Ovary (tissue), 9 donors: ENCODE measurements around the gene ATAD5. TPM values are rescaled to one million over a fixed set of nuclear protein-coding genes. Genes with fewer than 3 reads are reported as not detected.
"Not testable (repeated sequence)": the region's sequence is repeated elsewhere in the genome, so short reads cannot be mapped to it uniquely, and the experiment has no call there.

ENCODE experiments used
- DNase-seq, 5 donors: peaks; one replicate each; pipeline ENCODE4 v3.0.0-alpha.2; 2019 to 2020
- H3K27ac ChIP-seq, 2 donors: fragments of 200-600 bp; one replicate each; pipeline versions ENCODE4 v1.5.1 to v1.8.0; 2019 to 2022
- H3K27me3 ChIP-seq: fragments of 200-600 bp; one replicate; pipeline ENCODE4 v1.8.0; 2022
- H3K36me3 ChIP-seq: fragments of 200-600 bp; sonication (generic); one replicate; pipeline ENCODE4 v1.5.1; 2019
- H3K4me1 ChIP-seq: one replicate; pipeline ENCODE4 v1.8.1; 2013; ENCODE audit warnings: mild to moderate bottlenecking, moderate library complexity; ENCODE audit not compliant: insufficient read depth
- H3K4me3 ChIP-seq: fragments of 200-600 bp; sonication (generic); one replicate; pipeline ENCODE4 v1.5.1; 2017
- H3K9me3 ChIP-seq, 2 donors: fragments of 200-600 bp in 1 of 2; sonication (generic) in 1 of 2; one replicate each; pipeline versions ENCODE4 v1.5.1 to v1.8.1; 2013 to 2019; ENCODE audit warnings: mild to moderate bottlenecking in 1 of 2, moderate library complexity in 1 of 2
- EP300 ChIP-seq: sonication (generic); formaldehyde crosslinking; IDR thresholded peaks from one replicate; pipeline ENCODE4 v1.6.1; 2017; ENCODE audit warnings: antibody characterized with exemption
- POLR2A ChIP-seq: fragments of 450-650 bp; IDR thresholded peaks from one replicate; pipeline ENCODE4 v1.6.1; 2017; ENCODE audit warnings: antibody characterized with exemption, mild to moderate bottlenecking, moderate library complexity
- WGBS, 3 donors: extraction: QIAGEN DNeasy Blood & Tissue Kit in 1 of 3; methylation state at CpG; one replicate each; pipeline versions ENCODE4 v1.1.5 to v1.1.7; 2013 to 2017; 5-methylcytosine and 5-hydroxymethylcytosine counted together
- intact Hi-C, 4 donors: fragments of 100-400 bp; cut with DNase I; formaldehyde crosslinking; loops; one replicate each; pipeline versions ENCODE4 v1.11.0 to v1.15.1; 2022 to 2023
- polyA plus RNA-seq, 2 donors: library from polyadenylated mRNA; stranded (reverse); fragments of 200-250 nt in 1 of 2; fragments of 350-450 nt in 1 of 2; fragmentation: Illumina TruSeq in 1 of 2; extraction: RNeasy Lipid Tissue Mini Kit (QIAGEN cat#74804) in 1 of 2; gene quantifications; one replicate each; pipeline ENCODE4 v1.2.3, GENCODE V29; 2013 to 2014
- total RNA-seq, 7 donors: library from RNA; depleted of rRNA in 2 of 7; stranded (reverse); fragments of >200 nt in 2 of 7; fragmentation: NEBNext Ultra II Directional in 3 of 7; extraction: Animal tissue kit (Norgen Biotek cat#: 25700) in 3 of 7; gene quantifications; one replicate each; pipeline versions ENCODE4 v1.1.0 to v1.2.4, GENCODE V29; 2016 to 2023
- TF ChIP-seq, protein P1 (sequence below), 3 donors: fragments of 450-650 bp in 2 of 3; fragments of 200-600 bp in 1 of 3; IDR thresholded peaks; one replicate each; pipeline versions ENCODE4 v1.5.1 to v1.8.0; 2016 to 2022; ENCODE audit warnings: antibody characterized with exemption in 3 of 3, mild to moderate bottlenecking in 1 of 3
- donor health status: DM: no; HTN: no; CAD: no; lungs with moderate emphysema.
- donor health status: DM: no; HTN: no; CAD: no.
- donor health status: Bipolar disorder and iron deficiency.
- donor health status: DM: yes; HTN: yes; CAD: no.
- donor health status: DM: no; HTN: no; CAD: no.
- donor health status: DM: yes; HTN: yes; CAD: no.

The ATAD5 gene
- total and polyA plus RNA-seq, 9 donors: 0.62 to 2.5 (median 1.5) TPM

DNA sequence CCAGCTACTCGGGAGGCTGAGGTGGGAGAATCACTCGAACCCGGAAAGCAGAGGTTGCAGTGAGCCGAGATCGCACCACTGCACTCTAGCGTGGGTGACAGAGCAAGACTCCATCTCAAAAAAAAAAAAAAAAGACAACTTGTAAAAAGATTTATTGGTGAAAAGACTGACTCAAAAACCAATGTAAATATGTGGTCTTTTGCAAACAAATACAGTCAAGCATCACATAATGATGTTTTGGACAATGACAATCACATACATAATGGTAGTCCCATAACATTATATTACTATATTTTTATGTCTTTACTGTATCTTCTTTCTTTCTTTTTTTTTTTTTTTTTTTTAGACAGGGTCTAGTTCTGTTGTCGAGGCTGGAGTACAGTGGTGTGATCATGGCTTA, 15.6 kb upstream of the ATAD5 start:
- Histone ChIP-seq H3K4me1 (no peaks in the 10 kb centered on the region), H3K36me3 (no peaks in the 10 kb centered on the region), H3K4me3 (no peak overlapping the region), H3K27ac (no peak overlapping the region), H3K9me3 (no peaks in the 10 kb centered on the region), H3K27me3 (no peaks in the 10 kb centered on the region)
- intact Hi-C loops: no loop called here
- no peak for TF ChIP-seq EP300
- TF ChIP-seq POLR2A: no peak
- TF ChIP-seq, protein P1, sequence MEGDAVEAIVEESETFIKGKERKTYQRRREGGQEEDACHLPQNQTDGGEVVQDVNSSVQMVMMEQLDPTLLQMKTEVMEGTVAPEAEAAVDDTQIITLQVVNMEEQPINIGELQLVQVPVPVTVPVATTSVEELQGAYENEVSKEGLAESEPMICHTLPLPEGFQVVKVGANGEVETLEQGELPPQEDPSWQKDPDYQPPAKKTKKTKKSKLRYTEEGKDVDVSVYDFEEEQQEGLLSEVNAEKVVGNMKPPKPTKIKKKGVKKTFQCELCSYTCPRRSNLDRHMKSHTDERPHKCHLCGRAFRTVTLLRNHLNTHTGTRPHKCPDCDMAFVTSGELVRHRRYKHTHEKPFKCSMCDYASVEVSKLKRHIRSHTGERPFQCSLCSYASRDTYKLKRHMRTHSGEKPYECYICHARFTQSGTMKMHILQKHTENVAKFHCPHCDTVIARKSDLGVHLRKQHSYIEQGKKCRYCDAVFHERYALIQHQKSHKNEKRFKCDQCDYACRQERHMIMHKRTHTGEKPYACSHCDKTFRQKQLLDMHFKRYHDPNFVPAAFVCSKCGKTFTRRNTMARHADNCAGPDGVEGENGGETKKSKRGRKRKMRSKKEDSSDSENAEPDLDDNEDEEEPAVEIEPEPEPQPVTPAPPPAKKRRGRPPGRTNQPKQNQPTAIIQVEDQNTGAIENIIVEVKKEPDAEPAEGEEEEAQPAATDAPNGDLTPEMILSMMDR (IDR thresholded peaks at IDR 0.05): no peak
- DNase-seq: no peak
- 95 to 97% (median 97%) methylated on average over 7 of the region's 7 CpGs for WGBS, 3 donors

DNA sequence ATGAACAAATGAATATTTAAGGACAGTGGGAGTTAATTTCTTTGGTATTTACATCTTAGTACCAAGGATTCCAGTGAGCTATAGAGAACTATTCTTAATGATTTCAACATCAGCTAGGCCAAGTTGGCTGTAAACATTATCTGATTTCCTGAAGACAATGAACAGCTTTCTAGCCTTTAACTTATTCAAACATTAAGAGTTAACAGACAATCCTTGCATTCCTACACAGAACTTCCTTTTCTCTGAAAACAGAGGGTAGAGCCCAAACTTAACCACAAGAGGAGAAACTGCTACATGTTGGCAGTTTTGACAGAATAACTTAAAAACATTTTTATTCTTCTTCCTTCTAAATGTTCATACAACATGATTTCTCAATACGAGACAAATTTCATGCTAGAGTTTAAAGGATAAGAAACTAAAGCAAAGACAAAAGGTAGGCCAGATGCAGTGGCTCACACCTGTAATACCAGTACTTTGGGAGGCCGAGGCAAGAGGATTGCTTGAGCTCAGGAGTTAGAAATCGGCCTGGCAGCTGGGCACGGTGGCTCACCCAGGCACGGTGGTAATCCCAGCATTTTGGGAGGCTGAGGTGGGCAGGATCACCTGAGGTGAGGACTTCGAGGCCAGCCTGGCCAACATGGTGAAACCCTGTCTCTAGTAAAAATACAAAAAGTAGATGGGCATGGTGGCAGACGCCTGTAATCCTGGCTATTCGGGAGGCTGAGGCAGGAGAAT, 11.6 kb upstream of the ATAD5 start:
- Histone ChIP-seq H3K27me3 (no peaks in the 10 kb centered on the region), H3K36me3 (no peaks in the 10 kb centered on the region), H3K9me3 (no peaks in the 10 kb centered on the region), H3K4me3 (no peak overlapping the region), H3K4me1 (no peaks in the 10 kb centered on the region), H3K27ac (no peak overlapping the region)
- intact Hi-C loops: no loop called here
- no peak for DNase-seq
- 93 to 94% (median 94%) methylated on average over 8 of the region's 8 CpGs for WGBS, 3 donors
- TF ChIP-seq EP300 (no peak), POLR2A (no peak)
- TF ChIP-seq, protein P1 (IDR thresholded peaks at IDR 0.05): no peak

DNA sequence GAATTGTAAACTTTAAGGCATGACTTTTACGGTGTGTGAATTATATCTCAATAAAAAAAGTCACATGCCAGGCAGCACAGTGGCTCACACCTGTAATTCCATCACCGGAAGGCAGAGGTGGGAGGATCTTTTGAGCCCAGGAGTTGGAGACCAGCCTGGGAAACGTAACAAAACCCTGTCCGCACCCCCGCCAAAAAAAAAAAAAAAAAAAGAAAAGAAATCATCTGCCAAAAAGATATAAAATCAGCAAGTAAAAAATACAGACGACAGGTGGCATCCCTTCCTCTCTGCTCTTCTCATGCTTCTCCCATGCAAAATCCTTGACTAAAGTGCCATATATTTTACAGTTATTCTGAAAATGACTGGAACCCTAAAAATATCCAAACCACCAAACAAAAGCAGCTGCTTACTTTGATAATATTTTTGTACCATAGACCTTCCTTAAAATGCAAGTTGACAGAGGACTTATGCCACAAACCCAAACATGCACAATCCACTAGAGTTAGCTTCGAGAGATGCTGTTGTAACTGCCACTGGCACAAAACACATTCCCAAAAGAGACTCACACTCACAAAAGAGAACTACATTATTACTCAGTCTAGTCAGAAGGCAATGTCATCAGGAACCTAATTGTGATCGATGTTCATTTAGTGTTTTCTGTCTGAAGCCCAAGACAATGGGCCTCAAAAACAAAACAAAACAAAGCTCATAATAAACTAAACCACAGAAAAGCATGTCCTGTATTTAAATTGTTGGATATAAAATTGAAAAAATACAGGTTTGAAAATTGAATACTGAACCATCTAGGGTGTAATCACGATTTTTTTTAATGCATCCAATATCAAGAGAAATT, 9.7 kb upstream of the ATAD5 start:
- no peak for DNase-seq
- Histone ChIP-seq H3K27ac (no peak overlapping the region), H3K27me3 (no peaks in the 10 kb centered on the region), H3K9me3 (no peaks in the 10 kb centered on the region), H3K4me1 (no peaks in the 10 kb centered on the region), H3K4me3 (no peak overlapping the region), H3K36me3 (no peaks in the 10 kb centered on the region)
- TF ChIP-seq, protein P1 (IDR thresholded peaks at IDR 0.05): no peak
- TF ChIP-seq POLR2A (no peak), EP300 (no peak)
- intact Hi-C loops: no loop called here
- WGBS, 3 donors: 45 to 55% (median 49%) methylated on average over 9 of the region's 9 CpGs

DNA sequence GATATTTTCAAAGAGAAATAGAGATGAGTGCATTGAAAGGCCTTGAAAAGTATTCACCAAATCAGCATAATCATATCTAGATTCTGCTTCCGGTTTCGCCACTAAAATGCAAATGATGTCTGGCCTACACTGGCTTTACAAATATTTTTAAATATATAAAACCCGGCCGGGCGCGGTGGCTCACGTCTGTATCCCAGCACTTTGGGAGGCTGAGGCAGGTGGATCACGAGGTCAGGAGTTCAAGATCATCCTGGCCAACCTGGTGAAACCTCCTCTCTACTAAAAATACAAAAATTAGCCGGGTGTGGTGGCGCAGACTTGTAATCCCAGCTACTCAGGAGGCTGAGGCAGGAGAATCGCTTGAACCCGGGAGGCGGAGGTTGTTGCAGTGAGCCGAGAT, 8.8 kb upstream of the ATAD5 start:
- H3K36me3 ChIP-seq, H3K27ac ChIP-seq, H3K27me3 ChIP-seq, H3K9me3 ChIP-seq, intact Hi-C loops, H3K4me1 ChIP-seq, H3K4me3 ChIP-seq, DNase-seq: not testable (repeated sequence)
- 86 to 89% (median 88%) methylated on average over 14 of the region's 14 CpGs for WGBS, 3 donors

DNA sequence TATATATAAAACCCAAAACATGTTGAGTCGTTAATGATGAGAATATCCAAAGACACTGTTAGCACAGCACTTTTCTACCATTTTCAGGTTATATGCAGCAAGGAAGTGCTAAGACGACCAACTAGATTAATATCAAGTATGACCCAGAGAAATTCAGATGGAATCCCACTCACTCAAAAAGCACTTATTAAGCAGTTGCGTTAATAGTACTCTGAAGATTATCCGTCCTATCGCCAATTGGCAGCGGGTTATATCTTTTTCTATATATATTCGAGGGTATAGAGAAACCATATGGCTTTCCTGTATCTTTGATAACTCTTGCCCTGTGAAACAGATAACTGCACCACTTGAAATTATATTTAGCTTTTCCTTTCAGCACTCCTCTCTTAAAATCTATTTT, 8.3 kb upstream of the ATAD5 start:
- Histone ChIP-seq H3K4me1 (no peaks in the 10 kb centered on the region), H3K27ac (no peak overlapping the region), H3K4me3 (peak overlapping the region; percentile 95), H3K36me3 (no peaks in the 10 kb centered on the region), H3K27me3 (no peaks in the 10 kb centered on the region), H3K9me3 (no peaks in the 10 kb centered on the region)
- intact Hi-C loops: no loop called here
- no peak for DNase-seq
- TF ChIP-seq, protein P1 (IDR thresholded peaks at IDR 0.05): no peak
- TF ChIP-seq POLR2A (no peak), EP300 (no peak)
- 40 to 53% (median 45%) methylated on average over 7 of the region's 7 CpGs for WGBS, 3 donors
